ENCODE measurements around the gene TTC7B.

DNA sequence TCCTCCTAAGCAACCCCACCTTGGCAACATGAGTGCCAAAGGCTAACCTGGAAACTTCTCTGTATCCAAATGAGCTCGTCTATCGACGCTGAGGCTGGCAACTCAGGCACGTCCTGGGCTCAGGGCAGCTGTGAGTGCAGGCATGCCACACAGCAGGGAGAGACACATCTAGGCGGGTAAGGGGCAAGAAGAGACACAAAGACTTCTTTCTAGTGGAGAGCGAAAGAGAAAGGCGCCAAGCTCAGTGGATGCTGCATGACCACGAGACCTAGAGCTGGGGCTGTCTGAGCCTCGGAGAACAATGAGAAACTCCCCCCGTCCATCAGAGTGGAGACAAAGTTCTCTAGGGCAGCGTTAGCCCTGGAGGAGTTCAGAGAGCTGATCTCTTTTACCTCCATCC is 249.0 kb downstream of the TTC7B start:
- TF ChIP-seq POLR2A (IDR thresholded peaks at IDR 0.05; ENCODE audit: low read depth, low read length) (no peak), TAF1 (IDR thresholded peaks at IDR 0.05; ENCODE audit: borderline replicate concordance, low read depth, low read length) (no peak)
